Camera-type eye (tissue), 1 donor: ENCODE measurements around the gene HSP90B1. TPM values are rescaled to one million over a fixed set of nuclear protein-coding genes. Genes with fewer than 3 reads are reported as not detected.

Source experiments
- total RNA-seq: library from RNA; depleted of rRNA; stranded (reverse); fragments of >200 nt; gene quantifications from one replicate; pipeline ENCODE4 v1.2.3, GENCODE V29; 2014

Gene HSP90B1
- 391 TPM for total RNA-seq

DNA sequence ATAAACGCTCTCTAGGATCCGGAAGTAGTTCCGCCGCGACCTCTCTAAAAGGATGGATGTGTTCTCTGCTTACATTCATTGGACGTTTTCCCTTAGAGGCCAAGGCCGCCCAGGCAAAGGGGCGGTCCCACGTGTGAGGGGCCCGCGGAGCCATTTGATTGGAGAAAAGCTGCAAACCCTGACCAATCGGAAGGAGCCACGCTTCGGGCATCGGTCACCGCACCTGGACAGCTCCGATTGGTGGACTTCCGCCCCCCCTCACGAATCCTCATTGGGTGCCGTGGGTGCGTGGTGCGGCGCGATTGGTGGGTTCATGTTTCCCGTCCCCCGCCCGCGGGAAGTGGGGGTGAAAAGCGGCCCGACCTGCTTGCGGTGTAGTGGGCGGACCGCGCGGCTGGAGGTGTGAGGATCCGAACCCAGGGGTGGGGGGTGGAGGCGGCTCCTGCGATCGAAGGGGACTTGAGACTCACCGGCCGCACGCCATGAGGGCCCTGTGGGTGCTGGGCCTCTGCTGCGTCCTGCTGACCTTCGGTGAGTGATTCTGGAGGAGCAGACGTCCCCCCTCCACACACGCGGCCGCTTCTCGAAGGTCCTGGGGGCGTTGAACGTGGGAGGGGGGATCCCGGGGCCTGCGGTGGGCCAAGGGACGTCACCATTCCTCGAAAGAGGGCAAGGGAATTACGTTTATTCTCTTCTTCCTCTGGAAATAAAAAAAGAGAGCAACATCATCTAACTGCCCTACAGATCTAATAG lies at the start of gene HSP90B1:
TSS of gene HSP90B1 (plus strand) at position 377 of the 753 bp plus-strand sequence. CDS start at position 483, 106 bp downstream.

DNA sequence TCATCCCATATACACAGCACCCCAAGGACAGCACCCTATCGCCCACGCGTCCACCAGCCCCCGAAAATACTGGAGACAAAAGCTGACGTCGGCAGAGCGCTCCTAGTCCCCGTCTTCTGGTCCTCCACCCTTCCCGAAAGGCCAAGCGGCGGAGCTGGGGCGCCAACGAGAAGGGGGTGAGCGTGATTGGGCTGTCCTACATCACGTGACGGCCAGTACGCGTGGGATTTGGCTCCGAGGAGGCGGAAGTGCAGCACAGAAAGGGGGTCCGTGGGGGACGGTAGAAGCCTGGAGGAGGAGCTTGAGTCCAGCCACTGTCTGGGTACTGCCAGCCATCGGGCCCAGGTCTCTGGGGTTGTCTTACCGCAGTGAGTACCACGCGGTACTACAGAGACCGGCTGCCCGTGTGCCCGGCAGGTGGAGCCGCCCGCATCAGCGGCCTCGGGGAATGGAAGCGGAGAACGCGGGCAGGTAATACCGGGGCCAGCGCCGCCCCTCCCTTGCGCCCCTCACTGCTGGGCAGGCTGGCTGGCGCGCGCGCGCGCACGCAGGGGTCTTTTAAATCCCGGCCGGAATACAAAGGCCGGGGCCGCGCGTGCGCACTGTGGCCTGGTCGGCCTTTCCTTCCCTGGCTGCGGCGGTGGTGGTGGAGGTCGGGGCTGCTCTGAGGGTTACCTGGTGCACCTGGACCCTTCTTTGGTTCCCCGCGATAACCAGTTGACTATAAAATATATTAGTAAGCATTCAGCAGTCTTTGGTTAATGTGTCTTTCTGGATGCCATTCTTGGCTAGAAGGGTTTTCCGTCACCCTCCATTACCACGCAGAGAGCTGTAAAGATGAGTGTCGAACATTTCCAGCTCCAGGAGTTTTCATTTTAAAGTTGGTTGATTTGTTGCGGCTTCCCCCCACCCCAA lies 35.6 kb downstream of the HSP90B1 start, which contains the start of gene TDG:
TSS of gene TDG (plus strand) at position 283 of the 915 bp plus-strand sequence. CDS start at position 449, 166 bp downstream.

Other genes with a start within 250 kb of the HSP90B1 start
- gene NT5DC3, start 89.2 kb upstream of the HSP90B1 start, total RNA-seq, result 6.9 TPM
- gene TDG, start 35.5 kb downstream of the HSP90B1 start, total RNA-seq, result 57.5 TPM
- gene GLT8D2, start 119.8 kb downstream of the HSP90B1 start, total RNA-seq, result 57.2 TPM
- 58.9 TPM for gene HCFC2, start 134.1 kb downstream of the HSP90B1 start, total RNA-seq
- gene NFYB, start 207.8 kb downstream of the HSP90B1 start, total RNA-seq, result 51.7 TPM